HEK293T (cell line): ENCODE data around the gene PSMB7.

Source experiments
- CTCF ChIA-PET: fragments of 350-600 bp; formaldehyde crosslinking; extraction: SDS; loops from one replicate; lab custom pipeline; 2021; ENCODE audit warnings: antibody characterized with exemption, inconsistent platforms; lab: Yijun Ruan, JAX
- POLR2A ChIA-PET: fragments of 350-600 bp; formaldehyde crosslinking; extraction: SDS; loops from one replicate; lab custom pipeline; 2020; ENCODE audit warnings: antibody characterized with exemption, inconsistent platforms; lab: Yijun Ruan, JAX
- DNase-seq: peaks from one replicate; pipeline ENCODE4 v3.0.0; 2012; ENCODE audit warnings: mixed read lengths; ENCODE audit errors: extremely low spot score
- ARNT ChIP-seq: fragments of 450-650 bp; IDR thresholded peaks from 2 replicates; pipeline ENCODE4 v1.6.1; 2017; ENCODE audit warnings: mild to moderate bottlenecking
- BHLHE40 ChIP-seq: fragments of 450-650 bp; IDR thresholded peaks from 2 replicates; pipeline ENCODE4 v1.6.1; 2016; ENCODE audit warnings: mild to moderate bottlenecking, moderate library complexity, borderline replicate concordance
- CTBP1 ChIP-seq: fragments of 450-650 bp; IDR thresholded peaks from 2 replicates; pipeline ENCODE4 v1.6.1; 2016; ENCODE audit warnings: borderline replicate concordance
- ELF4 ChIP-seq: fragments of 450-650 bp; IDR thresholded peaks from 2 replicates; pipeline ENCODE4 v1.6.1; 2017; ENCODE audit warnings: antibody characterized with exemption
- FOXA1 ChIP-seq: fragments of 450-650 bp; IDR thresholded peaks from 2 replicates; pipeline ENCODE4 v1.6.1; 2016; ENCODE audit warnings: mild to moderate bottlenecking
- FOXK2 ChIP-seq: fragments of 450-650 bp; IDR thresholded peaks from 2 replicates; pipeline ENCODE4 v1.6.1; 2016; ENCODE audit warnings: mild to moderate bottlenecking
- FOXM1 ChIP-seq: fragments of 450-650 bp; IDR thresholded peaks from 2 replicates; pipeline ENCODE4 v1.6.1; 2017; ENCODE audit warnings: mild to moderate bottlenecking, borderline replicate concordance
- HDGF ChIP-seq: fragments of 450-650 bp; IDR thresholded peaks from 2 replicates; pipeline ENCODE4 v1.6.1; 2017; ENCODE audit warnings: antibody characterized with exemption, borderline replicate concordance
- L3MBTL2 ChIP-seq: fragments of 450-650 bp; conservative IDR thresholded peaks from 2 replicates; pipeline ENCODE4 v1.6.1; 2016; ENCODE audit warnings: mild to moderate bottlenecking
- LEF1 ChIP-seq: fragments of 450-650 bp; IDR thresholded peaks from 2 replicates; pipeline ENCODE4 v1.6.1; 2017; ENCODE audit warnings: mild to moderate bottlenecking, borderline replicate concordance
- NFRKB ChIP-seq: fragments of 450-650 bp; IDR thresholded peaks from 2 replicates; pipeline ENCODE4 v1.6.1; 2016; ENCODE audit warnings: mild to moderate bottlenecking, moderate library complexity
- PKNOX1 ChIP-seq: fragments of 450-650 bp; IDR thresholded peaks from 2 replicates; pipeline ENCODE4 v1.6.1; 2016
- SP1 ChIP-seq: fragments of 450-650 bp; IDR thresholded peaks from 2 replicates; pipeline ENCODE4 v1.6.1; 2017
- SUZ12 ChIP-seq: fragments of 450-650 bp; IDR thresholded peaks from 2 replicates; pipeline ENCODE4 v1.6.1; 2016; ENCODE audit warnings: mild to moderate bottlenecking
- TARDBP ChIP-seq: fragments of 450-650 bp; IDR thresholded peaks from 2 replicates; pipeline ENCODE4 v1.6.1; 2016
- ZNF384 ChIP-seq: fragments of 450-650 bp; IDR thresholded peaks from 2 replicates; pipeline ENCODE4 v1.6.1; 2016

PSMB7 gene

GRCh38 chr9:124419832-124420489 lies 4.7 kb upstream of the PSMB7 start:
- no peak for DNase-seq
- CTCF ChIA-PET: interaction anchor here (0.6 to 2.4 kb wide), 3 partner anchors 9 to 117 kb away, joined by 4 to 7 read pairs (median 5); no protein-coding TSS in a partner anchor
- POLR2A ChIA-PET: no interaction called here
- TF ChIP-seq FOXM1 (no peak), ELF4 (no peak)

DNA sequence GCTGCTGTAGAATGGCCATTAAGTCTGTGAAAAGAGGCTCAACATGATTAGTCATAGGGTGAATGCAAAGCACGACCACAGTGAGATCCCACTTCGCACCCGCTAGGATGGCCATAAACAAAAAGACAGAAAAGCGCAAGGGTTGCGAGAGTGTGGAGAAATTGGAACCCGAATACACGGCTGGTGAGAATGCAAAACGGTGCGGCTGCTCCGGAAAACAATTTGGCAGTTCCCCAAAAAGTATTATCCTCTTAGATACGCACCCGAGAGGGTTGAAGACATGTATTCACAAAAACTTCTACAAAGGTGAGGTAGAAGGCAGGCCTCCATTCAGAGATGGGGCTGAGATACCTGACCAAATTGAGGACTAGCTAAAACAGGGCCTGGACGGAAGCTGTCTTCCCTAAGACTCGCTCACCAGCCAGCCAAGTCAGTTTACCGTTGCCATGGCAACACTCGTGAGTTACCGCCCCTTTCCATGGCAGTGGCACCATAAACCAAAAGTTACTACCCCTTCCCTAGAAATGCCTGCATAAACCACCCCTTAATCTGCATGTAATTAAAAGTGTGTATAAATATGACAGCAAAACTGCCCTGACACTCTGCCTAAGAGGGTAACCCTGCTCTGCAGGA lies 726 bp upstream of the PSMB7 start:
- DNase-seq: no peak
- ChIA-PET POLR2A (no interaction called here), CTCF (no interaction called here)
- no peak for TF ChIP-seq L3MBTL2
- TF ChIP-seq LEF1: no peak
- TF ChIP-seq TARDBP: no peak
- no peak for TF ChIP-seq PKNOX1
- TF ChIP-seq ARNT: no peak
- no peak for TF ChIP-seq SP1
- no peak for TF ChIP-seq NFRKB
- TF ChIP-seq ELF4: no peak

DNA sequence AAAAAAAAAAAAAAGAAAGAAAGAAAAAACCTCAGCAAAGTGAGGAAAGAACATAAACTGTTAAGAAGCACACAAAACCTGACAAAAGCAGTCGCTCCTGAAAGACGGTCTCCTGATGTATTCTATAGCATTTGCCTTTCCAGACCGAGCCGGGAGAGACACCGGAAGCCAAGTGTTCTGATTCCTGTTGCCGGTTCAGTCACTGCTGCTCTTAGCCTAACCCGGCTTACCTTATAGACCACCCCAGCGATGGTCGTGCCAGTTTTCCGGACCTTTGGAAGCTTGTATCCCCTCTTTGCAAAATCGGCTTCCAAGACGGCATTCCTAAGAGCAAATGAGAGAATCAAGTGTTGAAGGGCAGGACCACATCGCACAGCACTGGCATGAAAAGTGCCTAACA lies 630 bp downstream of the PSMB7 start:
- ChIA-PET POLR2A (no interaction called here), CTCF (no interaction called here)
- TF ChIP-seq PKNOX1 (no peak), BHLHE40 (no peak), NFRKB (no peak)
- no peak for DNase-seq

GRCh38 chr9:124412228-124412575 lies 3.0 kb downstream of the PSMB7 start:
- ChIA-PET POLR2A (no interaction called here), CTCF (interaction anchor here (0.7 kb wide), 1 partner anchor 19 kb away, joined by 4 read pairs; no protein-coding TSS in a partner anchor)
- DNase-seq: no peak
- TF ChIP-seq BHLHE40 (no peak), TARDBP (no peak), FOXM1 (no peak), NFRKB (no peak), PKNOX1 (no peak), HDGF (no peak), ELF4 (no peak), L3MBTL2 (no peak), ARNT (no peak)

- CTCF ChIA-PET: interaction anchor here (0.7 kb wide), 1 partner anchor 19 kb away, joined by 4 read pairs; no protein-coding TSS in a partner anchor
- POLR2A ChIA-PET: no interaction called here
- TF ChIP-seq CTBP1: no peak
- TF ChIP-seq ARNT: no peak
- TF ChIP-seq FOXA1: no peak
- DNase-seq: no peak
Observed at GRCh38 chr9:124411514-124412227, 3.6 kb downstream of the PSMB7 start.

- ChIA-PET CTCF (interaction anchor here (0.7 to 1.6 kb wide), 6 partner anchors 9 to 358 kb away, joined by 3 to 7 read pairs (median 4); no protein-coding TSS in a partner anchor), POLR2A (interaction anchor here (0.7 kb wide), 1 partner anchor 121 kb away, joined by 4 read pairs; no protein-coding TSS in a partner anchor)
- DNase-seq: no peak
- TF ChIP-seq TARDBP: no peak
- no peak for TF ChIP-seq LEF1
- TF ChIP-seq ELF4: no peak
- no peak for TF ChIP-seq HDGF
- no peak for TF ChIP-seq FOXM1
- no peak for TF ChIP-seq FOXK2
- no peak for TF ChIP-seq PKNOX1
- no peak for TF ChIP-seq ARNT
- no peak for TF ChIP-seq NFRKB
- no peak for TF ChIP-seq CTBP1
- no peak for TF ChIP-seq FOXA1
- no peak for TF ChIP-seq SUZ12
- no peak for TF ChIP-seq ZNF384
- no peak for TF ChIP-seq L3MBTL2
- no peak for TF ChIP-seq SP1
- no peak for TF ChIP-seq BHLHE40
Observed at GRCh38 chr9:124410321-124410913, 4.8 kb downstream of the PSMB7 start.
